PC-9 (cell line): ENCODE results near the gene ABCD4. TPM values are rescaled to one million over a fixed set of nuclear protein-coding genes. Genes with fewer than 3 reads are reported as not detected.
"Not testable (repeated sequence)": the region's sequence is repeated elsewhere in the genome, so short reads cannot be mapped to it uniquely, and the experiment has no call there.

Experiments
- BruUV-seq: library from RNA; stranded (reverse); fragments of 400-500 nt; replicated peaks from 2 replicates; lab custom pipeline; 2021; lab: Mats Ljungman, UMichigan
- CTCF ChIA-PET: fragments of 300-600 bp; sonication (Branson Sonifier 250); formaldehyde crosslinking; loops from one replicate; lab custom pipeline; 2022; ENCODE audit warnings: antibody characterized with exemption; lab: Charles Lee
- POLR2A ChIA-PET: fragments of 300-600 bp; sonication (Branson Sonifier 250); formaldehyde crosslinking; loops from one replicate; lab custom pipeline; 2022; ENCODE audit warnings: antibody characterized with exemption; ENCODE audit not compliant: unreplicated experiment; lab: Charles Lee
- DNase-seq, 2 experiments: peaks; one replicate each; pipeline versions ENCODE4 v3.0.0 to v3.0.0-alpha.2; 2015 to 2022; ENCODE audit warnings: mixed read lengths in 1 of 2
- H2AFZ ChIP-seq: fragments of 200-600 bp; sonication (generic); 2 replicates; pipeline ENCODE4 v1.8.1; 2017; ENCODE audit warnings: antibody characterized with exemption
- H3F3A ChIP-seq: fragments of 200-600 bp; sonication (generic); 2 replicates; pipeline ENCODE4 v1.8.1; 2017; ENCODE audit warnings: antibody characterized with exemption, mild to moderate bottlenecking, low read depth; ENCODE audit not compliant: insufficient read depth
- H3K27ac ChIP-seq: fragments of 200-600 bp; sonication (generic); 2 replicates; pipeline ENCODE4 v1.6.1; 2016; ENCODE audit warnings: mixed run types
- H3K27me3 ChIP-seq: fragments of 200-600 bp; sonication (generic); 2 replicates; pipeline ENCODE4 v1.6.1; 2016; ENCODE audit warnings: low read depth, mixed run types; ENCODE audit not compliant: insufficient read depth
- H3K36me3 ChIP-seq: fragments of 200-600 bp; sonication (generic); 2 replicates; pipeline ENCODE4 v1.6.1; 2016; ENCODE audit warnings: low read depth, mixed run types
- H3K4me1 ChIP-seq: fragments of 200-600 bp; sonication (generic); replicated peaks from 2 replicates; pipeline ENCODE4 v1.6.1; 2016; ENCODE audit warnings: mixed run types; ENCODE audit not compliant: insufficient read depth
- H3K4me2 ChIP-seq: fragments of 200-600 bp; sonication (generic); 2 replicates; pipeline ENCODE4 v1.6.1; 2017; ENCODE audit warnings: mixed run types
- H3K4me3 ChIP-seq: fragments of 200-600 bp; sonication (generic); 2 replicates; pipeline ENCODE4 v1.6.1; 2016; ENCODE audit warnings: mixed run types
- H3K79me2 ChIP-seq: fragments of 200-600 bp; sonication (generic); 2 replicates; pipeline ENCODE4 v1.6.1; 2017; ENCODE audit warnings: low read depth, mixed run types
- H3K9me2 ChIP-seq: fragments of 200-600 bp; sonication (generic); 2 replicates; pipeline ENCODE4 v1.8.1; 2017; ENCODE audit warnings: mild to moderate bottlenecking; ENCODE audit not compliant: insufficient read depth
- H3K9me3 ChIP-seq: fragments of 200-600 bp; sonication (generic); 2 replicates; pipeline ENCODE4 v1.8.1; 2016; ENCODE audit warnings: low read depth; ENCODE audit not compliant: insufficient read depth
- H4K20me1 ChIP-seq: fragments of 200-600 bp; sonication (generic); 2 replicates; pipeline ENCODE4 v1.8.1; 2017; ENCODE audit not compliant: insufficient read depth
- CTCF ChIP-seq: fragments of 200-600 bp; sonication (generic); conservative IDR thresholded peaks from 2 replicates; pipeline ENCODE4 v1.6.1; 2017; ENCODE audit warnings: mixed run types, antibody characterized with exemption, mild to moderate bottlenecking, moderate library complexity
- EZH2 ChIP-seq: fragments of 200-600 bp; sonication (generic); IDR thresholded peaks from 2 replicates; pipeline ENCODE4 v1.8.0; 2017; ENCODE audit warnings: antibody characterized with exemption, low read depth
- intact Hi-C: fragments of 100-400 bp; cut with micrococcal nuclease; formaldehyde crosslinking; loops from one replicate; pipeline ENCODE4 v1.10.0; 2022; ENCODE audit not compliant: unreplicated experiment
- total RNA-seq: library from RNA; stranded (reverse); gene quantifications from 2 replicates; pipeline ENCODE4 v1.2.3, GENCODE V29; 2021

ABCD4 gene
- total RNA-seq, 1 experiment from 2014 or later, result 150 TPM

GRCh38 chr14:74346341-74346740 lies 43.6 kb upstream of the ABCD4 start:
- DNase-seq, result no peak
- H3F3A ChIP-seq, result no peaks in the 10 kb centered on the region
- no peak overlapping the region for H3K27ac ChIP-seq
- H3K36me3 ChIP-seq, result no peaks in the 10 kb centered on the region
- H3K9me2 ChIP-seq, result no peaks in the 10 kb centered on the region
- no peaks in the 10 kb centered on the region for H4K20me1 ChIP-seq
- no peak overlapping the region for H2AFZ ChIP-seq
- ChIA-PET POLR2A (interaction anchor here (0.7 kb wide), 1 partner anchor 81 kb away, joined by 6 read pairs; no protein-coding TSS in a partner anchor), CTCF (interaction anchor here (0.7 to 0.9 kb wide), 2 partner anchors 41 to 603 kb away, joined by 3 to 4 read pairs; no protein-coding TSS in a partner anchor)
- no peak overlapping the region for H3K4me3 ChIP-seq
- peaks cover 11% of the 10 kb centered on the region for H3K4me1 ChIP-seq
- peaks cover 4% of the 10 kb centered on the region; the same call in 1 of the 2 replicates for H3K27me3 ChIP-seq
- no peaks in the 10 kb centered on the region for H3K9me3 ChIP-seq
- no TSS peak for BruUV-seq
- no peak overlapping the region for H3K4me2 ChIP-seq
- H3K79me2 ChIP-seq, result no peaks in the 10 kb centered on the region
- intact Hi-C loops, result no loop called here
- TF ChIP-seq EZH2 (no peak), CTCF (no peak)

GRCh38 chr14:74333909-74334308 lies 31.2 kb upstream of the ABCD4 start:
- no TSS peak for BruUV-seq
- Histone ChIP-seq H3K27ac (no peak overlapping the region), H3F3A (0 out of 2 replicates have a peak, but pooled peaks cover 3% of the 10 kb centered on the region), H3K9me3 (no peaks in the 10 kb centered on the region), H3K79me2 (no peaks in the 10 kb centered on the region), H3K36me3 (no peaks in the 10 kb centered on the region), H3K27me3 (no peaks in the 10 kb centered on the region), H3K4me2 (no peak overlapping the region), H4K20me1 (no peaks in the 10 kb centered on the region), H3K4me3 (no peak overlapping the region), H2AFZ (no peak overlapping the region), H3K9me2 (no peaks in the 10 kb centered on the region), H3K4me1 (no peaks in the 10 kb centered on the region)
- ChIA-PET POLR2A (no interaction called here), CTCF (no interaction called here)
- DNase-seq, result peak in 1 of 2 experiments; percentile 30
- TF ChIP-seq CTCF, result no peak
- no peak for TF ChIP-seq EZH2
- intact Hi-C loops, result no loop called here

GRCh38 chr14:74329950-74330552 lies 27.3 kb upstream of the ABCD4 start:
- H3K27me3 ChIP-seq, H3K36me3 ChIP-seq, H4K20me1 ChIP-seq, H3K9me3 ChIP-seq, H3F3A ChIP-seq, H3K4me1 ChIP-seq, H3K9me2 ChIP-seq, H2AFZ ChIP-seq, H3K4me2 ChIP-seq, H3K4me3 ChIP-seq, BruUV-seq, POLR2A ChIA-PET, DNase-seq, H3K27ac ChIP-seq, H3K79me2 ChIP-seq: not testable (repeated sequence)
- intact Hi-C loops, result loop anchor here (5.0 to 10.0 kb wide), 2 partner anchors 275 to 577 kb away; no protein-coding TSS in a partner anchor
- CTCF ChIA-PET, result interaction anchor here (0.7 kb wide), 1 partner anchor 454 kb away, joined by 6 read pairs; no protein-coding TSS in a partner anchor
